Frontal cortex (tissue), 4 donors: Measurements from ENCODE around the gene TAX1BP1. TPM values are rescaled to one million over a fixed set of nuclear protein-coding genes. Genes with fewer than 3 reads are reported as not detected.
"Not testable (repeated sequence)": the region's sequence is repeated elsewhere in the genome, so short reads cannot be mapped to it uniquely, and the experiment has no call there.

Source experiments
- DNase-seq, 2 donors: peaks; one replicate each; pipeline ENCODE4 v3.0.0; 2012; ENCODE audit warnings: low spot score in 2 of 2
- FAIRE-seq: peaks from 2 replicates; lab custom pipeline; 2012; peaks lifted over from hg19 to GRCh38; lab: Jason Lieb, UNC
- total RNA-seq: library from RNA; depleted of rRNA; stranded (reverse); fragments of >200 nt; gene quantifications from one replicate; pipeline ENCODE4 v1.2.3, GENCODE V29; 2014
- donor health status: control.
- donor health status: control.
- donor health status: control.

Gene TAX1BP1
- total RNA-seq, 1 donor from 2014 or later = 76.6 TPM

DNA sequence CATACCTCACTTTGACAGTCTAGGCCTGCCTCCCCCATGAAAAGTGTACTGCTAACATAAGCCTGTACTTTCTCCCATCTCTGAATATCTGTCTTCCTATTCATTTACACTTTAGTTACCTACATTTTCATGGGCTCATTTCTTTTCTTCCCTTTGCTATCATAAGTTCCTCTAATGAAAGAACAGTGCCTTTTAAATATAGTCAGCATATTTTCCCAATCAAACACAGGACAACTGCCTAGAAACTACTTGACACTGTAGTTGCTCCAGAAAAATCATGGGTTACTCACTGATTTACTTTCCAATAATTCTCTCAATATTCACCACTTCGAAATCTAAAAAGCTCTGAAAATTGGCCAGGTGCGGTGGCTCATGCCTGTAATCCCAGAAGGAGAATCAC lies 2.8 kb upstream of the TAX1BP1 start:
- no peak for FAIRE-seq

DNA sequence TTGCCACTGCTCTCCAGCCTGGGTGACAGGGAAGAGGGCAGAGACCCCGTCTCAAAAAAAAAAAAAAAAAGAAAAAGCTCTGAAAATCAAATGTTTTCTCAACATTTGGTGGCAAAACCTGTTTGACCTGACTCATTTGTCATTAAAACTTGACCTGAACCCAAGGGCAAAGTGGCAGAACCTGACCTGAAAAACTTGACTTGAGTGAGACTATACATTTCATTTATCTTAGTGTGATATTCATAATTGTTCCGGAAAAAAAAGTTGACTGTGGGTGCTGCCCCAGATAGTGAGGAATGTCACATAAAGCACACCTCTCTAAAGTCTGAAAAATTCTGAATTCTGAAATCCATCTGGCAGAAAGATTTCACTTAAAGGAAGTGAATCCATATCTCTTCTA lies 2.3 kb upstream of the TAX1BP1 start:
- DNase-seq (no peak), FAIRE-seq (no peak)

More for the DNA sequence above, 2.8 kb upstream of the TAX1BP1 start:
- no peak for DNase-seq

DNA sequence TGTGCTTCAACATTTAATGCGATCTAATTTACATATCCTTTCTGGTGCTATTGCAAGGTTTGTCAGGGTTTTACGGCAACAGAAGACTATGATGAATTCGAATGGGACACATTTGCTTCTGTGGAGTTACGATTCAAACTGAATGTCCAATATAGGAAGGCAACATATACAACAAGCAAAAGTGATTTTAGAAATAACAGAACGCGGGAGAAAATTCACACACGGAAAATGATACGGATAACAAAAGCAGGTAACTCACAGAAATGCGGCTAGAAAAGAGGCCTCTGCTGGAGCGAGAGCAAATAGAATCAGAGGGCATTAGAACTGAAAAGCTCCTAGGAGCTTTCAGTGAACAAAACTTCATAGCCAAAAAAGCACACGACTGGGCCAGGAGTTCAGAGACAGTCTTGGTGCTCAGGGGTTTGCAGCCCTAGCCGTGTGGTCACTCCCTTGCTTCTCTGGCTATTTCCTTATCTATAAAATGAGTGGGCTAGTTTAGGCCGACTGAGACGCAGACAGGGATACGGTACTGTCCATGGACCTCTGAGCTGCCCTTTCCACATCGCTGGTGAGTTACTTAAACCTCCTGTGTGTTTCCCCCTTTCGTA lies 557 bp upstream of the TAX1BP1 start:
- DNase-seq = no peak
- FAIRE-seq = no peak

DNA sequence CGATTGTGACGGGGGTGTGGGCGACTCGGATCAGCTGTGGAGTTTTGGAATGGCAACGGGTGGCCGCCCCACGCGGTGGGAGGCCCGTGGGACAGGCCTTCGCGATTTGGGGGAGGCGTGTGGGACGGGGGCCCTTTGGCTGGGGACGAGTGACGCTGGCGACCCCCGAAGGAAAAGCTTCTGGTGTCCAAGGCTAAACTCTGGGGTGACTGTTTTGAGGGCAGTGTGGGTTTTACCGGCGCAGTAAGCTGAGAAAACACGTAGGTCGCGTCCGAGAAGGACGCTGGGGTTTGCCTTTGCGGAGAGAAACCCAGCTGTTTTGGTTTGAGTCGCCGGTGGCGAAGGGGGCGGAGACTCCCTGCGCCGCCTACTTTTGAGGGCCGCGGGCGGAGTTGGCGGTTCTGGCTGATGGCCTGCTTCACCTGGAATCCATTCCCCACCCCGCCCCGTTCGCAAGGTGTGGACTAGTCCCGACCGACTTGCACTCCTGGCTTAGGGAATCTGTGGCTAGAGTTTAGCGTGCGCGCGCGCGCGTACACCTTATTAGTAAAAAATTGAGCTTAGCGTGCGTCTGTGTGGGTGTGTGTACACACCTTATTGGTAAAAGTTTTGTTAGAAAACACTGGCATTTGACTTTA lies 606 bp downstream of the TAX1BP1 start:
- no peak for FAIRE-seq

DNA sequence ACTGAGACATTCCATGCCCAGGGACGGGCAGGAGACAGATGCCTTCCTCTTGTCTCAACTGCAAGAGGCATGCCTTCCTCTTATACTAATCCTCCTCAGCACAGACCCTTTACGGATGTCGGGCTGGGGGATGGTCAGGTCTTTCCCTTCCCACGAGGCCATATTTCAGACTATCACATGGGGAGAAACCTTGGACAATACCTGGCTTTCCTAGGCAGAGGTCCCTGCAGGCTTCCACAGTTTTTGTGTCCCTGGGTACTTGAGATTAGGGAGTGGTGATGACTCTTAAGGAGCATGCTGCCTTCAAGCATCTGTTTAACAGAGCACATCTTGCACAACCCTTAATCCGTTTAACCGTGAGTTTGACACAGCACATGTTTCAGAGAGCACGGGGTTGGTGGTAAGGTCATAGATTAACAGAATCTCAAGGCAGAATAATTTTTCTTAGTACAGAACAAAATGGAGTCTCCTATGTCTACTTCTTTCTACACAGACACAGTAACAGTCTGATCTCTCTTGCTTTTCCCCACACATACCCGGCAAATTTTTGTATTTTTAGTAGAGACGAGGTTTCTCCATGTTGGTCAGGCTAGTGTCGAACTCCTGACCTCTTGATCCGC lies 2.2 kb downstream of the TAX1BP1 start:
- not testable (repeated sequence) for FAIRE-seq, DNase-seq

More for the DNA sequence above, 606 bp downstream of the TAX1BP1 start:
- DNase-seq = peak; percentile 25 to 51

DNA sequence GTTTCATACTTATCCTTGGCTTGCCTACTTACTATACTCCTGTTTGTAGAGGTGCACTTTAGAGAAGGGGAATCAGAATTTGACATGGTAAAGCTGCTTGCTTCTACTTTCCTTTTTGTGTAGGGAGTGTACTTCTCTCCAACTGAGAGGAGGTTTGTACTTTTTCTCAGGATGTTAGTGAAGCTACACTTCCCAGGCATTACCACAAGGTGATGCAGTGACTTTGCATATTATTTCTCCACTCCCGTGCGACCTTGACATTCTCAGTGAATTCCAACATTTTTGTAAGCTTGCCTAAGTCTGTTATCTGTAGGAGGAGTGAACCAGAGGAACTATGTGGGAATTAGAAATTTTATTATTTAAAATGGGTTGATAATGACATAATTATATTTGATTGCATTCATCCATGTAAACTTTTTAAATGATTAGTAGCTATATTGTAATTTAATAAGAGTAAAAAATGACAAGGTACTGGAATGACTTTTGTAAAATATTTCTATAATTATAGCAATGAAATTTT lies 5.2 kb downstream of the TAX1BP1 start:
- DNase-seq (no peak), FAIRE-seq (no peak)

DNA sequence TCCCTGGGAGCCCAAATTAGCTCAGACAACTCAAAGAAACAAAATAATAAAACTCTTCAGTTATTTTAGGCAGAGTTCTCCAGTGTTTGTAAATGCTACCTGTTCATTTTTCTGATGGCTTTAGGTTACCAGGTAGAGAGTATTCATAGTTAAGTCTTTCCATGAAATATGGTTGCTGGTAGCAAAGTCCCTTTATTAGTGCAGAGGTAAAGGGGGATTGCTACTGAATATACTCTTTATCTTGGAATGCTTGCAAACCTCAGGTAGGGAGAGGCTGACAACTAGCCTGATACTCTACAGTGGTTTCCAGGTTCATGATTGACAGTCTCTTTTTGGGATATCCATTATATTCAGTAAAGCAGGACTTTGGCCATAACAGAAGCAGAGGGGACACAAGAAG lies 6.5 kb downstream of the TAX1BP1 start:
- no peak for FAIRE-seq
- no peak for DNase-seq

DNA sequence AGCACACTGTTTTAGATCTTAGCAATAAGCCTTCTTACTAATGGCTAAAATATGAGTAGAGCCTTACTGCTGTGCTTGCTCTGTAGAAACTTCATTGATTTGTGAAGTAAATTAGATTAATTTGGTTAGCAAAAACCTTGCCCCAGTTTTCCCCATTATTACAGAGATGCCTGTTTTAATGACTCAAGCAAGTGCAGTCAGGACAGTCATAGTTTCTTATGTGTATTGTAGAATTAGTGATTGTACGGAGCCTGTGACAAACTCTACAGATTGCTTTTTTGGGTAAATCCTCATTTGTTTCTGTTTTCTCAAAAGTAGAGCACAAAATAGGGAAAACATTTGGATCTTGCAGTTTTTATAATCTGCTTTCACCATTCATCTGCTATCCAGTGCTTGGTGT lies 7.0 kb downstream of the TAX1BP1 start:
- DNase-seq (peak in 1 of 2 donors; percentile 6), FAIRE-seq (no peak)

DNA sequence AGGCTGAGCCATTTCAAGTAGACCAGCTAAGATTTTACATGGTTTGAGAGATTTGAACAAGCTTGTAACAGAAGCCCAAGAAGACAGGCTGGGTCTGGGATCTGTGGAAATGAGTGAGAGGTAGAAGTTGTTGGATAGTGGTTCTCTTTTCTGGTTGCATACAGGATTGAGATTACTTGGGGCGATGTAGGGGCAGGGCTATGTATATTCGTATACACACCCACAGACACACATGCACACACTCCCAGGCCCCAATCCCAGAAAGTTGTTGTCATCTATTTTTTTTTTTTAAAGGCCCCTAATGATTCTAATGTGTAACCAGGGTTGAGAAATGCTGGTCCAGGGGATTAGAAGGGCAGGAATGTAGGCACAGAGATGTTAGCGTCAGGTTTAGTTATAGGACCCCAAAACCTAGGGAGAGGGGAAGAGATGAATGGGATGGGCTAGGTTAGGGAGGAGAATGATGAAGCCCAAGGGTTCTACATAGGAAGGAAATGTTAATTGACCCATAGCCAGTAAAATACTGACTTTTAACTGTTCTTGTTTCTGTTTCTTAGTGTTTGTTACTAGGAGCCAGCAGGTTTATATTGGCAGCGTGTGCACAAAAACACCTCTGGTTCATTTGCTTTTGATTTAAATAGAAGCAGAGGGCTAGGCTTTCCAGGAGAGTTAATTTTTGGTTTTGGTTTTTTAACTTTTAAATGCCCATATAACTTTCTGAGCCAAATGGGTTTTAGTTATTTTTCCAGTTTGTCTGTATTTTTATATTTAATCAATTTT lies 7.8 kb downstream of the TAX1BP1 start:
- no peak for DNase-seq
- FAIRE-seq = no peak

DNA sequence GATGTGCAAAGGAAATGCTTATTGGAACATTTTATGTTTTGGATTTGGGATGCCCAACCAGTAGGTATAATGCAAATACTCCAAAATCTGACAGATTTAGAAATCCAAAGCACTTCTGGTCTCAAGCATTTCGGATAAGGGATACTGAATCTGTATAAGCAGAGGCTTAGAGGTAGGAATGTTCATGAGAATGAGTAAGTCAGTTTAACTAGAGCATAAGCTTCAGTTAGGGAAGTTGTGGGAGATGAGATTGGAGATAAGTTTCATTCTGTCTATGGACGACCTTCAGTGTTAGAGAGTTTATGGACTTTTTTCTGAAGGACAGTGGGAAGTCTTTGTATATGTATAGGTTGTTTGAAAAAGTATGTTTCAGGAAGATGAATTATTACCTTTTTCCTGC lies 10.4 kb downstream of the TAX1BP1 start:
- FAIRE-seq (no peak), DNase-seq (no peak)

DNA sequence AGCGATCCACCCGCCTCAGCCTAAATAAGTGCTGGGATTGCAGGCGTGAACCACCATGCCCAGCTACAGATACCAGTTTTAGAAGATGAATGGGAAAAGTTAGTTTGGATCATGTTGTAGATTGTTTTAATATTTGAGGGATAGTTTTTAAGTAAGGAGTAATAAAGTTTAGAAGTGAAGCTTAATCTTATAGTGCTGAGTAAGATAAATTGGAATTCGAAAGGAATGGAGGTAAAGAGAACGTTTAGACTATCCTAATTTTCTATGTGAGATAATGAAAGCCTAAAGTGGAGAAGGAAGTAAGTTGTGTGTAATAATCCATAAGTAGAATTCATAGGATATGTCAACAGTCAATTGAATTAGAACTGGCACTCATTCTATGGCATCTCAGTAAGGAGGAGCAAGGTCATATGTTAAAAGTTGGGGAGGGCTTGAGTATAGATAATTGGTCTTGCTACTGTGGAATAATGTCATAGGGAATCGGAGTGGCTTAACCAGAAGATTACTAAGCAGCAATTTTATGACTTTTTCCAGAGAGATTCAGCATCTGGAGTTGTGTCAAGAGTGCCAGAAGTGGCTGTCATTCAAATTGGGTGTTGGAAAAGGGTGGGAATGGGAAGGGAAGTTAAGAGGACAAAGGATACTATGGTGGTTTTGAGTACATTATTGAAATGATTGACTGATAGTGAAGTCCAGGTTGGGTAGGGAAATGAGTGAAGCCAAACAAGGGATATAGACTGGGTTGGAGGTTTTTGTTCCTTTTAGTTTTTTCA lies 12.1 kb downstream of the TAX1BP1 start:
- DNase-seq (no peak), FAIRE-seq (no peak)

DNA sequence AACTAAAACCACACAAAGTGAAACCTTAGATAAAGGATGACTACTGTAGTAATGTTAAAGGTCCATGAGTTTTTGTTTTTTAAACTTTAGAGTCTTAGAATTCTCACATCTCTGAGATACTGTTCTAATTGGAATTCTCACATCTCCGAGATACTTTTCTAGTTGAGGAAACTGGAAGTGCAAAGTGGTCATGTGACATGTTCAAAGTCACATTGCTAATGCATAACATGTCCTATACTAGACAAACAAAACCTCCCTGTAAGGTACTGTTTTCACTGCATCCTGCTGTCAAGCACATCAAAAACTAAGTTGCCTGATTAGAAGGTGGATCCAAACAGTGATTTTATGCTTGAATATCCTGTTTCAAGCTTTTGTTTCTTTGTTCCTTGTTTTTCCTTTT lies 13.9 kb downstream of the TAX1BP1 start:
- no peak for DNase-seq
- FAIRE-seq = no peak

DNA sequence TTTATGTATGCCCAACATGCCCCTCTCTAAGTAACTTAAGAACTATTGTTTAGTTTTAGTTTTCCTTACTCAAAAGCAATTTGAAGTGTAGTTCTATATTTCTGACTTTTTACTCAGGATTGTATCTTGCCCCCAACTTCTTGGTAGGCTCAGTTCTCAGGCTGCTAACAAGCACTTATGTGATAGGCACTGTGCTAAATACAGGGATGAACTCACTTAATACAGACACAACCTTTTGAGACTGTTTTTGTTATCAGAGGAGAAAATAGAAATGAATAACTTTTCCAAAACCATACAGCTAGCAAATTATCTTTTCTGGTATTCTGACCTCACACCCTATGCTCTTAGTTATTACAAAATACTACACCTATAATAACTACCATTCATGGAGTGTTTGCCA lies 16.3 kb downstream of the TAX1BP1 start:
- no peak for FAIRE-seq

DNA sequence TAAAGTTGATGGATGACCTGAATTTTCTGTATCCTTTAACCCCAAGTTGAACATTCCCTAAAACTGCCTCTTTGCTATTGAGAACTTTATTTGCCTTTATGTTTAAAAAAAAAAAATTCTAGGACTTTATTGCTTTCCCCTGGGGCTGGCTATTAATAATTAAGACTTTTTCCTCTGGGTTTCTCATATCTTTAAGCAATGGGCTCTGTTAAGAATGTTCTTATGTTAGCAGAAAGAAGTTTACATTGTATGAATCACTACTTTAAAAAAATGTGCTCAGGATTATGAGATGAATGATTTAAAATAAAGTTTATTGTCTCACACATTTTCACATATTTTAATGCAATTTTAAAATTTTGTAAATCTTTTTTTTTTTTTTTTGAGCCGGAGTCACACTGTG lies 19.5 kb downstream of the TAX1BP1 start:
- no peak for FAIRE-seq
- no peak for DNase-seq

More for the DNA sequence above, 16.3 kb downstream of the TAX1BP1 start:
- DNase-seq = no peak

DNA sequence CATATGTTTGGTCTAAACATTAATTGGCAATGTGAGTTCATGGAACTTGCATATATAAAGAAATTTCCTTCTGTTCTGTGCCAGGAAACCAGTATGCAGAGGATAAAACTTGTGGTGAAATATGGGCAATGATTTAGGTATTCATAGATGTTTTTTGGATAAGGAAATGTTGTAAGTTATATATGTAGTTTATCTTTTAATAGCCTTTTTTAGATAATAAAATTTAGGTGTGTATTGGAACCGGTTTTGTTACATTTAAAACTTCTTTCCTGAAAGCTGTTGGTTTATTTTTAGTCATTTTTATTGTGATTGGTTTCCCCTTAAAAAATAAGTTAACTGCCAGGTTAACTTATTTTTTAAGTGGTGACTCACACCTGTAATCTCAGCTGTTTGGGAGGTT lies 22.1 kb downstream of the TAX1BP1 start:
- no peak for FAIRE-seq

DNA sequence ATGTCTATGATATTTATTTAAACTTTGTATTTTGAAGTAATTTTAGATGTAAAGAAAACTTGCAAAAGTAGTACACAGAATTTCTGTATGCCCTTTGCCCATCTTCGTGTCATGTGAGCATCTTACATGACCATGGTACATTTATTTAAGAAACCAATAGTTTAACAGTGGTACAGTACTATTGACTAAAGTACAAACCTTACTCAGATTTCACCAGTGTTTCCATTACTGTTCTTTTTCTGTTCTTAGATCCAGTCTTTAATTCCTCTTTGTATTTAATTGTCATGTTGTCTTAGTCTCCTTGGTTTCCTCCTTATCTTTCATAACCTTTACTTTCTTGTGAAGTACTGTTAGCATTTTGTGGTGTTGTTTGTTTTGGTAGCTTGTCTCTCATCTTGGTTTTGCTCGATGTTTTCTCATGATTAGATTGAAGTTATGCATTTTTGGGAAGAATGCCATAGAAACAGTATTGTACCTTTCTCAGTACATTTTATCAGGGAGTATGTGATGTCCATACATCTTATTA lies 24.1 kb downstream of the TAX1BP1 start:
- FAIRE-seq (no peak), DNase-seq (no peak)

More for the DNA sequence above, 22.1 kb downstream of the TAX1BP1 start:
- DNase-seq = no peak

DNA sequence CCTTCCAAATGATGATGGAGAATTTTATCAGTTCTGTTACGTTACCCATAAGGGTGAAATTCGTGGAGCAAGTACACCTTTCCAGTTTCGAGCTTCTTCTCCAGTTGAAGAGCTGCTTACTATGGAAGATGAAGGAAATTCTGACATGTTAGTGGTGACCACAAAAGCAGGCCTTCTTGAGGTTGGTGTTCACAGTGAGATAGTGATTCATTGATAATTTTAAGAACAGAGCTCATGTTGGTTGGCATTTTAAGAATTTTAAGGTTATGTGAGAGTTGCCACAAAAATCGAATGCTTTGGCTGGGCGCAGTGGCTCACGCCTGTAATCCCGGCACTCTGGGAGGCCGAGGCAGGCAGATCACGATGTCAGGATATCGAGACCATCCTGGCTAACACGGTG lies 25.9 kb downstream of the TAX1BP1 start:
- no peak for FAIRE-seq
- DNase-seq = no peak

DNA sequence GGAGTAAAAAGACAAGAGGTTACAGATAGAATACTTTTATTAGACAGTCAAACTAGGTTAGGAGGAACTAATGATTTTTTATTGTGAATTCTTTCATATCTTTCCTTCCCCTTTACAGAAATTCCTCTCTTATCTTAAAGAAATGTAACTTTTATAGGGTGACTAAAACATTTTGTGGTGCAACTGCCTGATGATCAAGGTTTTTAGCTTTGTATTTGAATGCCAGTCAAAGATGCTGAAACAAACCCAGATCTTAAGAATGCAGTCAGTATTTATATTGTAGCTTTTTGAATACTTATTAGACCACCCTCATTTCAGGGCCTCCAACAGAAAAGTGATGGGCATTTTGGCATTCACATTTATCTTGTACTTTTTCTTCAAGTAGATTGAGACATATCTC lies 27.4 kb downstream of the TAX1BP1 start:
- no peak for FAIRE-seq

DNA sequence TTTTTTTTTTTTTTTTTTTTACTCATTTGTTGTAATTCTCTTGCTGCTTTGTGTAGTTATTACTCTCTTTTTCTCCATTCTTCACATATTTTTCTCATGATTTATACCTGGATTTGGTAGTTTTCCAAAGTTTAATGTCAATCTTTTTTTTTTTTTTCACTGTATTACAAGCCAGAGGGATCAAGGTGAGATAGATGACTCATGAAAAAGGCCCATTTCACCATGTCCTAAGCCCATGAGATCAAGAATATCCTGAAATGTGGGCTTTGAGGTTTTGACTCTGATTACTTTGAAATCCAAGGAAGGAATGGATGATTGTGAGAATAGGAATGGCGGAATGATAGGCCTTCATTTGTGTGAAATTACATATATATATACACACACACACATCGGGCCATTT lies 31.1 kb downstream of the TAX1BP1 start:
- no peak for DNase-seq
- no peak for FAIRE-seq

More for the DNA sequence above, 27.4 kb downstream of the TAX1BP1 start:
- DNase-seq = no peak
